ENCODE measurements around the gene CPNE5.

CPNE5 gene

DNA sequence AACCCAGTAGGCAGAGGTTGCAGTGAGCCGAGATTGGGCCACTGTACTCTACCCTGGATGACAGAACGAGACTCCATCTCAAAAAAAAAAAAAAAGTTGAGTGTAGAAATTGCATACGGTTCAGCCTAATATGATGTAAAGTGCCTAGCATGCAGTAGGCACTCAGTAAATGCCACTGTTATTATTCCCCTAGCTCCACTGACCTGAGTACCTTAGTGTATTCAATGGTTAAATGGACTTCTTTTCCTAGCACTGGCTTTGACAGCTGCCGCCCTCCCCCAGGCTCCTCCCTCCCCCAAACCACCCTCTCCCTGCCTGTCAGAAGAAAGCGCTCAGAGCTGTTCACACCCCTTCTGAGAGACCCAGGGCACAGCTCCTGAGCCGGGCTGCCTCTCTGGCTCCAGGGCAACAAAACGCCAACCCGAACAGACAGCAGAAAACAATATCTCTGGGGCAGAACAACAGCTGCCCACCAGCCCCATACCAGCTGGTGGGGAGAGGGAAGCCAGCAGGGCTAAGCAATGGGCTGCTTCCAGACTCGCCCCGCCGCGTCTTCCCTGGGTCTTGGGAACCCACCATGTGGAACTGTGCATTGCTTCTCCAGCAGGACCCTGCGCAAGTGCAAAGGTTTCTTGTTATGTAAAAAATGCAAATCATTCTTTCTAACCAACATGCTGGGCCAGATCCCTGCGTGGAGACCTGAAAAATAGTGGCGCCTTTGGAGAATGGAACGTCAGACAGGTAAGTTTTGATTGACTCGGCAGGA is 4.5 kb downstream of the CPNE5 start:
- DNase-seq: no peak

DNA sequence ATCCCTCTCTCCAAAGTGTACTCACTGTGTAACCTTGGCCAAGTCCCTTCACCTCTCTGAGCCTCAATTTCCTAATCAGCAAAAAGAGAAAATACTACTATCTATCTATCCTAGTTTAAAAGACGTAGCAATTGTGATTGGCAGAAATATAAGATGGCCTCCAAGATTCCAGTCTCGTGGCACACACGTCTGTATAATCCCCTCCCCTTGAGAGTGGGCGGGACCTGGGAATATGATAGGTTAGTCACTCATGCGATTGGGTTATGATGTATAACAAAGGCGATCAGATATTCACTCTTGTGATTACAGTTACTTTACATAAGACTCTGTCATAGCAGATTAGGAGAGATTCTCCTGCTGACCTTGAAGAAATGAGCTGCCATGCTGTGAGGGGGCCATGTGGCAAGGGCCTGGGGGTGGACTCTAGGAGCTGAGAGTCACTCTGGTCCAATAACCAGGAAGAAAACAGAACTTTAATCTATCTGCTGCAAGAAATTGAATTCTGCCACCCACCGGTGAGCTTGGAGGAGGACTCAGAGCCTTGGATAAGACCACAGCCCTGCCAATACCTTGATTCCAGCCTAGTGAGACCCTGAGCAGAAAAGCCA is 6.0 kb downstream of the CPNE5 start:
- no peak for DNase-seq

DNA sequence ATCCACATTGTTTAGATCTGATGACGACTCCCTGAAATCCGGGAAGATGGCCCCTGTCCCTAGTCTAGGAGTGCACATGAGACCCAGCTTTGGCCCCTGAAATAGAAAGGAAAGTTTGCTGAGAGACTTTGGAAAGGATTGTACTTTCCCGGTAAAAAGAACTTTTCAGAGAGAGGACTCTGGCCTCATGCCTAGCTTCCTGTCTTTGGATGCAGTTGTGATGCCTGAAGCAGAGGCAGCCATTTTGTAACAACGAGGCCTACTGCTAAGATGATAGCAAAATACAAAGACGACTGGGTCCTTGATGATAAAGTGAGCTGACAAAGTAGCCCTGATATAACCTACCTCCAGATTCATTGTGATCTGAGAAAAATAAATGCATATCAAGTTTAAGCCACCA is 6.9 kb downstream of the CPNE5 start:
- DNase-seq: no peak

DNA sequence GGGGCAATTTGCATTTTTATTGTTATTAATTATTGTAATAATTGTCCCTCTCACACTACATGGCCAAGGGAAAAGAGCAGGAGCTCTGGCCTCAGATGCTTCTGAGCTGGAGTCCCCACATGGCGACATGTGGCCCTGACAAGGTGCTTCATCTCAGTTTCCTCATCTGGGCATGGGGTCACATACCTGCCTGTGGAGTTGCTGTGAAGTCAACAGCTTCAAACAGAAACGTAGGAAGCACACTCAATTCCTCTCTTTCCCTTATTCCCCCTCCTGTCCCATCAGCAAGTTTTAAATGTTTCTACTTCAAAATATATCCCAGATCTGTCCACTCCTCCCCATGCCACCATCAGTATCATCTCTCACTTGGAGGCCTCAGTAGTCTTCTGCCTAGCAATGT is 8.7 kb downstream of the CPNE5 start:
- DNase-seq: no peak

GRCh38 chr6:36829919-36830544 is 9.2 kb downstream of the CPNE5 start:
- no peak for DNase-seq

GRCh38 chr6:36827261-36828079 is 11.8 kb downstream of the CPNE5 start:
- DNase-seq: peak; percentile 69 to 75

DNA sequence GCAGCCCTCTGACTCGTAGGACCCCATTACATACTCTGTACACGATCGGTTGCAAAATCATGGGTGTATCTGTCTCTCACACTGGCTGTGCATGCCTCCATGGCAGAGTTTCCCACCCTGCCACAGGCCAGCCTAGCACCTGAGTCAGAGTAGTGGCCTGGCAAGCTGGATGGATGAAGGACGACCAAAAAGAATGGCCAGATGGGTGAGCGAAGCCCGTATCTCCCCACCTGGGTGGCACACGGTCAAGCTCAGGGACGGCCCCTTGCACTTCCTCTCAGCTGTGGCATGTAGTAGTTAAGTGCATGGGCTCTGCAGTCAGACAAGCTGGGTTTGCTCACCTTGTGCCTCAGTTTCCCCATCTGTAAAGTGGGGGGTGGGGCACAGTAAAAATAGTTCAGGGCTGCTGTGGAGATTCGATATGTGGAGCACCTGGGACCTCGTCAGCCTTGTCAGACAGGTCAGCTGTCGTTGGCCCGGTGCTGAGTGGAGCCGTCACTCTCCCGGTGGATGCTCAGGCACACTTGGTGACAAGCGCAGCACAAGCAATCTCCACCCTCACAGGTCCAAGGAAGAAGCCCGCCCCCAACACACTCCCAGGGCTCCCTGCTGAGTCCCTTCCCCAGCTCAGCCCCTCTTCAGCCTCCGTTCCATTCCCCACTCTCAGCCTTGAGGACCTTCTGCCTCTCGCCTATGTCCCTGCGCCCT is 12.6 kb downstream of the CPNE5 start:
- DNase-seq: no peak

GRCh38 chr6:36825994-36826393 is 13.2 kb downstream of the CPNE5 start:
- no peak for DNase-seq

DNA sequence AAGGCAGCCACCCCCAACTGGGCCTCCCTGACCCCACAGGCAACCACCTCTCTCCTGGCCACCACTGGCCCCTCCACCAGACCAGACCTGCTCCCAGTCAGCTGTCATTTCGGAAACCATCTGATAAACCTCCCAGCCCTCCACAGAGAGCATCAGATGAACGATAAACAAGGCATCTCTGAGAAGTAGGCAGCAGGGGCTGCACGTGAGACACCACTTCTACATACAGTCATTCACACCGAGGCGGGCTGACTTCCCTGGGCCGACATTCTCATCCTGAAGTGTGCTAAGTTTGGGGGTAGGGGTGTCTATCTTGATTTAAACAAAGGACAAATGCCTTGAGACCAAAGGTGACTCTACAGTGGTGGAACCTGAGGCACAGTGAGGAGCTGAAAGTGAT is 13.8 kb downstream of the CPNE5 start:
- no peak for DNase-seq

GRCh38 chr6:36824253-36824652 is 15.0 kb downstream of the CPNE5 start:
- no peak for DNase-seq

DNA sequence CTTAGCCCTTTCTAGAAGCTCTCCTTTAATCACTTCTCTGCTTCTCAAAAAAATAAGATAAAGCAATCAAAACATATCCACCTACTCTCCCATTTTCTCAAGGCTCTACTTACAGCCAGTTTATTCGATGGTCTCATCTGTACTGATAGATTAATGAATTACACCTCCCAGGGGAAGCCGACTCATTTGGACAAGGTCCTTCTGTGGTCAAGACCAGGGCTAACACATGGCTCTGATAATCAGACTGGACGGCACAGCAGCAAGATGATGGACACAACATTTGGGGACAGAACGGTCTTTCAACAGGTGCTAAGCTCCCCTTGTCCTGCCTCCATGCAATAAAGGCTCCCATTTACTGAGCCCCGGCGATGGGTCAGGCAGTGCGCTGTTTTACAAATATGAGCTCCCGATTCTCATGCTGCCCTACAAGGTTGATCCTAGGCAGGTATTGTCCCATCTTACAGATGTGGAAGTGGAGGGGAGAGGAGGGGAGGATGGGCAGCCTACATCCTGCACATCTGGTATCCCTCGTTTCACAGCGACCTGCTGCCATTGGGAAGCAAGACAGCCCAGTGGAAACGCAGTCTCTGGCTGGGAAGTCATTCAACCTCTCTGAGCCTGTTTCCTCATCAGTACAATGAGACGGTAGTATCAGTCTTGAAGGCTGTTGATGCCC is 15.7 kb downstream of the CPNE5 start:
- DNase-seq: no peak

DNA sequence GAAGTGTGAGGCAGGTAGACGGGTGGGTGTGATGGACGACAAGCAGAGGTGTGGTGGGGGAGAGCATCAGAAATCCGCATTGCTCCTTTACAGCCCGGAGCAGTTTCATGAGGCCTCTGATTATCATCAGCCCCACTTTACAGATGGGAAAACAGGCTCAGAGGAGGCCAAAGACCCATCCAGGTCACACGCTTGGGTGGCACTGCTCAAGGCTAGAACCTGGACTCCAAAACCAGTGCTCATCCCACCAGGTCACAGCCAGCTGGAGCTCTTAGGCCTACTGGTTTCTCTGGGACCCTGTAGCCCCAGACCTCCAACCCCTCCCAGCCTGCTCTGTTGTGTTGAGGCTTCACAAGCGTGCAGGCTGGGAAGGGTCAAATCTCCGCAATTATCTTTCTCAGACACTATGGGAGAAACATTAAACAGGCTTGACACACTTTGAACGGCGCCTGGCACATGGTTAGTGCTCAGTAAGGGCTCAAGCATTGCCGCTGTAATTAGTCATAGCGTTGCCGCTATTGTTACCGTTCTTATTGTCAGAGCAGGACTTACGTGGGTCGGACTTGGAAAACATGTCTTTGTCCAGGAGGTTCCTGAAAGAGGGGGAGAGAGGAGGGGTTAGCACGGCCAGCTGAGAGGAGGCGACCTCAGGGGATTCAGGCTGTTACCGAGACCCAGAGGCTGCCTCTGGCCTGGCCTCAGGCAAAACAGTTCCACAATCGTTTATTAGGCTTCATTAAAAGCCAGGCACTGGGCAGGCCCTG is 16.6 kb downstream of the CPNE5 start:
- DNase-seq: no peak

DNA sequence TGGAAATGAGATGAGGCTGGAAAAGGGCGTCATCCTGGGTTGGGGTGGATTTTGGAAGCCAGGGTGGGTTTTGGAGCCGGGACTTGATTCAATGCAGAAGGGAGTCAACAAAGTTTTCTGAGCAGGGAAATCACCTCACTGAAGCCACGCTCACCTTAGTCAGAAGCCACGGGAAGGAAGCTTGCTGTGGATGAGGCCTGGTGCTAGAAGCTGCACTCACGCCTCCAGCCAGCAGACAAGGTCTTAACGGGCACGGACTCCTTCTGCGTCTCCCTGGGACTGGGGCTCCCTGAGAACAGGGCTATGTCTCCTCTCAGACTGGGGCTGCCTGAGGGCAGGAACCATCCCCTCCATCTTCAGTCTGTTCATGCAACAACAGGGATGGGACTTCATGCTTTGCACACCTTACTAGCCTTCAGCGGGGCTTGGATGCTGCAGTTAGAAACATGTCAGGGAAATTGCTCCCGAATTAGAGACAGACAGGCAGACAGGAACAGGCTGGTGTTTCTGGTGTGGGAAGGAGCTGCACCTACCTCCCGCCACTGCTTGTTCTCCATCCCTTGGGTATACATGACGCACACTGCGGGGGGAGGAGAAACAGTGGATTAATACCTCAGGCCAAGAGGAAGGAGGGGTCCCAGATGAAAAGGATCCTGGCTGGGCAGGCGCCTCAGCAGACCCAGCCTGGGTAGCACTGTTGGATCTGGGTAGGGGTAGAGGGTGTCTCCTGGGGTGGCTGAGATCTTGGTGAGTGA is 17.5 kb downstream of the CPNE5 start:
- DNase-seq: no peak

DNA sequence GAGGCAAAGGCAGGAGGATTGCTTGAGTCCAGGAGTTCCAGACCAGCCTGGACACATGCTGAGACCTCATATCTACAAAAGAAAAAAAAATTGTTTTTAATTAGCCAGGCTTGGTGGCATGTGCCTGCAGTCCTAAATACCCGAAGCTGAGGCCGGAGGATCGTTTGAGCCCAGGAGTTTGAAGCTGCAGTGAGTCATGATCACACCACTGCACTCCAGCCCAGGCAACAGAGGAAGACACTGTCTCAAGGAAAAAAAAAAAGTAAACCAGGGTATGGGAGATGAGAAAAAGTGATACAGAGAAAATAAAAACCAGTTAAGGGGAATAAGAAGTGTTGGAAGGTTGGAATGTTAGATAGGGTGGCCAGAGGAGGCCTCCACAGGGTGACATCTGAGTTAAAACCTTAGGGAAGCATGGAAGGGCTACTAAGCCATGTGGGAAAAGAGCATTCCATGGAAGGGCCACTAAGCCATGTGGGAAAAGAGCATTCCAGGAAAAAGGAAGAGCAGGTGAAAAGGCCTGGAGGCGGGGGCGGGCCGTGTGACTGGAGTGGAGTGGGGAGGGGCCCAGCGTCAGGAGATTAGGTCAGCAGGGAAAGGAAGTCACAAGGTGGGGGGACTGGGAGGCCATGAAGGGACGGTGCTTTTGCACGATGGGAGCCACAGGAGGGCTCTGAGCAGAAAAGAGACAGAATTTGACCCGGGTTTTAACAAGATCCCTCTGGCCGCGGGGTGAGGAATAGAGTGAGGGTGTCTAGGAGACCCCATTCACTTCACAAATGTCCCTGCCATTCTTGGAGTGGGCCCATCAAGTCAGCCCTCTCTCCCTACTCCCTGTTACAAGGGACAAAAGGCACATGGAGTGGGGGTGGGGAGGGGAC is 18.3 kb downstream of the CPNE5 start:
- peak; percentile 57 to 82 for DNase-seq

- no peak for DNase-seq
Observed at GRCh38 chr6:36818756-36819155, 20.5 kb downstream of the CPNE5 start.

- no peak for DNase-seq
Observed at GRCh38 chr6:36817847-36818246, 21.4 kb downstream of the CPNE5 start.

DNA sequence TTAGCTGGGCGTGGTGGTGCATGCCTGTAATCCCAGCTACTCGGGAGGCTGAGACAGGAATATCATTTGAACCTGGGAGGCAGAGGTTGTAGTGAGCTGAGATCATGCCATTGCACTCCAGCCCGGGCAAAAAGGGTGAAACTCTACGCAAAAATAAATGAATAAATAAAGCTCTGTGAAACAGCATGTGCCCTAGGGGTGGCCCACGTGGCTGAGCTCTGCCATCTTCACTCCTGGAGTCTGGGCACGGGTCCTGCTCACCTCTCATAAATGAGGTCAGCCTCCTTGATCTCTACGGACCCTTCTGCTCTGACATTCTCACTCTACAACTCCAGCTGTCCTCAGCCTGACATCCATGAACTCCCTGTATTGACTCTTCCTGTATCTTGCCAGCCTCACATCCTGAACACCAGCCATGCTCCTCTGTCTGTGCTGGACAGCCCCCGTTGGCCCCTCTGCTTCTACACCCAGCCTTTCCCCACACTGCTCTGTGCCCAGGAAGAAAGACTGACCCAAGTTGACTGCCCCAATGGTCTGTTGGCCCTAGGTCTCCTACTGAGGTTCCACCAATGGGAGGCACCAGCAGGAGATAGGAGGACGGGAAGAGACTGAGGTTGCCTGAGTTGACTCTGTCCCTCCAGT is 21.9 kb downstream of the CPNE5 start:
- no peak for DNase-seq

DNA sequence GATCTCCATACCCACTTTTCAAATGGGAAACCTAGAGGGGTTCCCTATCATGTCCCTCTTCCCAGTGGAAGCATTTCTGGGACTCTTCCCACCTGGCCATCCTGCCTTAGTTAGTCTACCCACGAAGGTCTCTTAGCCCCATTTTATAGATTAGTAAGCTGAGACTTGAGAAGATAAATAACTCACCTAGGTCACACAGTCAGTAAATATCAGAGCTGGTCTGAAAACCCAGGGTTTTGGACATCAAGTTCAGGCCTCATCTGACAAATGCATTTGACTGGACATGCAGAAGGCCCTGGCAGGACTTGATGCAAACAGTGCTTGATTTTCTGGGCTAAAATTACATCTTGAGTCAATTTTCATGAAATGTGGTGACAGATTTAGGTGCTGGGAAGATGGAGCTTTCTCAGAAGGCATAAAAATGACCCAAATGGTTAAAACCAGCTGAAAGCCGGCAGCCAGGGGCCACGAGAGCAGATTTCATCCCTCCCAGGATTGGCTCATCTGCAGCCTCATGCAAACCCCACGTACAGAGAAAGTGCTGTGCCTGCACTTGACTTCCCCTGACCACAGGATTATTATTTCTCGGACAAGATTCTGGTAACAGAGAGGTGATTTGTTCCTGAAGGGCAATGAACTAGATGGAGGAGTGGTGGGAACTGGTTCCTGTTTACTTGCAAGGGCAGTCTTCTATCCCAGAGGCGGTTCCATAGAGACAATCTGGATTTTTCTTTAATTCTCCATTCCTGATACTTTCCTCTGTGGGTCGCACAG is 23.1 kb downstream of the CPNE5 start:
- DNase-seq: no peak
